H1 (cell line): Measurements from ENCODE around the gene LRRC46. TPM values are rescaled to one million over a fixed set of nuclear protein-coding genes. Genes with fewer than 3 reads are reported as not detected.
A peak's percentile ranks its signal among the peaks of the same experiment; 100 is the strongest.

Experiments used
- CTCF ChIA-PET: fragments of 300-600 bp; sonication (Branson Sonifier 250); formaldehyde crosslinking; loops from one replicate; lab custom pipeline; 2021; ENCODE audit not compliant: partially characterized antibody; lab: Charles Lee
- POLR2A ChIA-PET: fragments of 300-600 bp; sonication (Branson Sonifier 250); formaldehyde crosslinking; loops from one replicate; lab custom pipeline; 2021; ENCODE audit warnings: inconsistent platforms; ENCODE audit not compliant: partially characterized antibody; lab: Charles Lee
- DNase-seq, 2 experiments: peaks; one replicate each; pipeline versions ENCODE4 v3.0.0 to v3.0.0-alpha.2; 2010 to 2022; ENCODE audit warnings: low spot score in 2 of 2, low read depth in 1 of 2, mixed read lengths in 1 of 2
- FAIRE-seq: peaks from 2 replicates; lab custom pipeline; 2011; peaks lifted over from hg19 to GRCh38; lab: Jason Lieb, UNC
- H2AFZ ChIP-seq: 2 replicates; pipeline ENCODE4 v1.8.1; 2012; ENCODE audit warnings: low read length, inconsistent platforms
- H2AK5ac ChIP-seq: 2 replicates; pipeline ENCODE4 v1.6.1; 2013; ENCODE audit warnings: low read depth, low read length
- H2BK120ac ChIP-seq: replicated peaks from 2 replicates; pipeline ENCODE3; 2013; ENCODE audit warnings: low read depth, low read length, inconsistent platforms
- H2BK12ac ChIP-seq: 2 replicates; pipeline ENCODE4 v1.6.1; 2013; ENCODE audit warnings: low read depth, low read length
- H2BK15ac ChIP-seq: 2 replicates; pipeline ENCODE4 v1.6.1; 2013; ENCODE audit warnings: low read length
- H2BK20ac ChIP-seq: 2 replicates; pipeline ENCODE4 v1.6.1; 2013; ENCODE audit warnings: low read length
- H2BK5ac ChIP-seq: 2 replicates; pipeline ENCODE4 v1.6.1; 2013; ENCODE audit warnings: low read depth, low read length
- H3K14ac ChIP-seq: 2 replicates; pipeline ENCODE4 v1.6.1; 2013; ENCODE audit warnings: inconsistent platforms; ENCODE audit not compliant: insufficient read length
- H3K18ac ChIP-seq: 2 replicates; pipeline ENCODE4 v1.6.1; 2013; ENCODE audit warnings: low read length; ENCODE audit errors: extremely low read depth
- H3K23ac ChIP-seq: 2 replicates; pipeline ENCODE4 v1.6.1; 2013; ENCODE audit warnings: inconsistent platforms; ENCODE audit not compliant: insufficient read length
- H3K23me2 ChIP-seq: 2 replicates; pipeline ENCODE4 v1.6.1; 2013; ENCODE audit warnings: low read depth, low read length
- H3K27ac ChIP-seq: 2 replicates; pipeline ENCODE4 v1.6.1; 2011; ENCODE audit warnings: low read depth, low read length, inconsistent platforms
- H3K27me3 ChIP-seq, 4 experiments: replicated peaks in 1 of 4; 1 replicate in 1 of 4; 2 replicates in 3 of 4; pipeline versions ENCODE4 v1.6.1 to v1.8.1; 2011 to 2013; ENCODE audit warnings: low read length in 3 of 4, mild to moderate bottlenecking in 3 of 4, inconsistent platforms in 2 of 4, mixed read lengths in 2 of 4, moderate library complexity in 1 of 4; ENCODE audit not compliant: control insufficient read depth in 3 of 4, insufficient read depth in 3 of 4; ENCODE audit errors: extremely low read depth in 1 of 4
- H3K36me3 ChIP-seq, 4 experiments: 2 replicates each; pipeline versions ENCODE4 v1.6.1 to v1.8.1; 2011 to 2013; ENCODE audit warnings: mild to moderate bottlenecking in 4 of 4, low read length in 3 of 4, moderate library complexity in 2 of 4, control low read depth in 1 of 4, inconsistent platforms in 1 of 4; ENCODE audit not compliant: insufficient read depth in 4 of 4, control insufficient read depth in 2 of 4
- H3K4ac ChIP-seq: replicated peaks from 2 replicates; pipeline ENCODE3; 2013; ENCODE audit warnings: low read length, low read depth, mixed read lengths, inconsistent platforms; ENCODE audit not compliant: insufficient read length
- H3K4me1 ChIP-seq, 4 experiments: replicated peaks in 1 of 4; 1 replicate in 1 of 4; 2 replicates in 3 of 4; pipeline versions ENCODE4 v1.6.1 to v1.8.1; 2011 to 2013; ENCODE audit warnings: low read length in 3 of 4, inconsistent platforms in 2 of 4, mixed read lengths in 1 of 4; ENCODE audit not compliant: insufficient read depth in 4 of 4, control insufficient read depth in 3 of 4
- H3K4me2 ChIP-seq, 2 experiments: 2 replicates each; pipeline versions ENCODE4 v1.6.1 to v1.8.1; 2011 to 2013; ENCODE audit warnings: low read depth in 2 of 2, low read length in 2 of 2, control low read depth in 1 of 2, inconsistent platforms in 1 of 2, mild to moderate bottlenecking in 1 of 2; ENCODE audit not compliant: insufficient read depth in 1 of 2
- H3K4me3 ChIP-seq, 4 experiments: fragments of 200-600, 300-600 bp in 1 of 4; sonication (generic), shearing (Covaris generic), sonication (Bioruptor Twin) in 1 of 4; 2 replicates each; pipeline versions ENCODE4 v1.5.1 to v1.8.1; 2011 to 2016; ENCODE audit warnings: low read length in 4 of 4, low read depth in 3 of 4, control low read depth in 2 of 4, inconsistent platforms in 2 of 4, mild to moderate bottlenecking in 2 of 4, mixed read lengths in 1 of 4, moderate library complexity in 1 of 4; ENCODE audit not compliant: insufficient read depth in 2 of 4; ENCODE audit errors: extremely low read depth in 1 of 4
- H3K56ac ChIP-seq: replicated peaks from 2 replicates; pipeline ENCODE3; 2013; ENCODE audit warnings: low read depth, mild to moderate bottlenecking, mixed read lengths, low read length, inconsistent platforms; ENCODE audit not compliant: insufficient read length
- H3K79me1 ChIP-seq: 2 replicates; pipeline ENCODE4 v1.6.1; 2013; ENCODE audit warnings: low read depth, low read length, control low read depth
- H3K79me2 ChIP-seq, 2 experiments: 2 replicates each; pipeline versions ENCODE4 v1.6.1 to v1.8.1; 2012 to 2013; ENCODE audit warnings: low read length in 2 of 2, mild to moderate bottlenecking in 2 of 2, inconsistent platforms in 1 of 2; ENCODE audit not compliant: insufficient read depth in 2 of 2, control insufficient read depth in 1 of 2
- H3K9ac ChIP-seq, 4 experiments: replicated peaks in 1 of 4; 1 replicate in 1 of 4; 2 replicates in 3 of 4; pipeline versions ENCODE4 v1.6.1 to v1.8.1; 2011 to 2013; ENCODE audit warnings: low read depth in 3 of 4, low read length in 3 of 4, control low read depth in 2 of 4, mild to moderate bottlenecking in 2 of 4, moderate library complexity in 2 of 4, inconsistent platforms in 1 of 4; ENCODE audit errors: extremely low read depth in 1 of 4
- H3K9me3 ChIP-seq, 2 experiments: 2 replicates each; pipeline versions ENCODE4 v1.6.1 to v1.8.1; 2012 to 2013; ENCODE audit warnings: mild to moderate bottlenecking in 2 of 2, moderate library complexity in 2 of 2, control low read depth in 1 of 2, inconsistent platforms in 1 of 2, low read depth in 1 of 2, low read length in 1 of 2, mixed read lengths in 1 of 2; ENCODE audit not compliant: insufficient read depth in 2 of 2
- H4K20me1 ChIP-seq, 2 experiments: replicated peaks in 1 of 2; 2 replicates each; pipeline versions ENCODE3 to v1.8.1; 2011 to 2013; ENCODE audit warnings: inconsistent platforms in 2 of 2, low read length in 2 of 2, mild to moderate bottlenecking in 1 of 2; ENCODE audit not compliant: insufficient read depth in 2 of 2, control insufficient read depth in 1 of 2
- H4K5ac ChIP-seq: 2 replicates; pipeline ENCODE4 v1.6.1; 2013; ENCODE audit warnings: low read length, low read depth, mixed read lengths, inconsistent platforms; ENCODE audit not compliant: insufficient read length
- H4K8ac ChIP-seq: 2 replicates; pipeline ENCODE4 v1.8.0; 2013; ENCODE audit warnings: mild to moderate bottlenecking, moderate library complexity, low read length, inconsistent platforms; ENCODE audit not compliant: insufficient read depth; ENCODE audit errors: extremely low read depth
- H4K91ac ChIP-seq: replicated peaks from 2 replicates; pipeline ENCODE3; 2013; ENCODE audit warnings: low read length, mixed read lengths, inconsistent platforms; ENCODE audit not compliant: insufficient read length
- CBX8 ChIP-seq: fragments of 300-800, 300-1000 bp; sonication (generic); IDR thresholded peaks from 2 replicates; pipeline ENCODE4 v1.7.1; 2016; ENCODE audit warnings: low read depth, low read length, borderline replicate concordance
- HDAC2 ChIP-seq, 2 experiments: fragments of 300-600 bp in 1 of 2; sonication (generic) in 1 of 2; IDR thresholded peaks; 2 replicates each; pipeline ENCODE4 v1.6.1; 2011 to 2012; ENCODE audit warnings: low read depth in 2 of 2, low read length in 2 of 2, mild to moderate bottlenecking in 2 of 2, moderate library complexity in 2 of 2, borderline replicate concordance in 1 of 2, inconsistent platforms in 1 of 2
- SP1 ChIP-seq: IDR thresholded peaks from 2 replicates; pipeline ENCODE4 v1.6.1; 2011; ENCODE audit warnings: low read depth, low read length
- SRF ChIP-seq: IDR thresholded peaks from 2 replicates; pipeline ENCODE4 v1.6.1; 2011; ENCODE audit warnings: mild to moderate bottlenecking, low read depth, low read length, moderate library complexity
- ZNF274 ChIP-seq: IDR thresholded peaks from 2 replicates; pipeline ENCODE4 v1.7.0; 2012; ENCODE audit warnings: low read length, borderline replicate concordance; ENCODE audit errors: extremely low read depth
- WGBS, 2 experiments: shearing (Covaris generic) in 1 of 2; methylation state at CpG; one replicate each; pipeline versions ENCODE4 v1.1.6 to v1.1.7; 2013 to 2015; ENCODE audit warnings: low lambda C conversion rate in 2 of 2, mixed read lengths in 2 of 2, inconsistent platforms in 1 of 2, low coverage in 1 of 2, missing lambda C conversion rate in 1 of 2; ENCODE audit not compliant: insufficient replicate concordance in 2 of 2, insufficient coverage in 1 of 2, insufficient read length in 1 of 2; ENCODE audit errors: extremely low coverage in 1 of 2, missing lambda C conversion rate in 1 of 2; 5-methylcytosine and 5-hydroxymethylcytosine counted together
- polyA plus RNA-seq, 7 experiments: library from polyadenylated mRNA; depleted of rRNA in 3 of 7; stranded (reverse) in 5 of 7; unstranded in 2 of 7; fragments of >200 nt in 5 of 7; fragments of 200-250 nt in 2 of 7; gene quantifications; 1 replicate in 5 of 7; 2 replicates in 1 of 7; 4 replicates in 1 of 7; pipeline versions ENCODE4 v1.2.1 to v1.2.3, GENCODE V29; 2011 to 2013; ENCODE audit warnings: missing spikeins in 2 of 7, mixed read lengths in 2 of 7
- total RNA-seq: library from RNA; stranded (reverse); fragmentation: NEBNext Ultra II Directional; extraction: Animal tissue kit (Norgen Biotek cat#: 25700); gene quantifications from 2 replicates; pipeline ENCODE4 v1.2.1, GENCODE V29; 2021
- TF ChIP-seq, protein P1 (sequence below): IDR thresholded peaks from 2 replicates; pipeline ENCODE4 v1.6.1; 2012; ENCODE audit warnings: inconsistent platforms

LRRC46 gene
- total and polyA plus RNA-seq, 2 of the 8 experiments (the other 6 are each of a cell fraction or from before 2014, with no cell fraction given) = 0.18 TPM; not detected in 1

DNA sequence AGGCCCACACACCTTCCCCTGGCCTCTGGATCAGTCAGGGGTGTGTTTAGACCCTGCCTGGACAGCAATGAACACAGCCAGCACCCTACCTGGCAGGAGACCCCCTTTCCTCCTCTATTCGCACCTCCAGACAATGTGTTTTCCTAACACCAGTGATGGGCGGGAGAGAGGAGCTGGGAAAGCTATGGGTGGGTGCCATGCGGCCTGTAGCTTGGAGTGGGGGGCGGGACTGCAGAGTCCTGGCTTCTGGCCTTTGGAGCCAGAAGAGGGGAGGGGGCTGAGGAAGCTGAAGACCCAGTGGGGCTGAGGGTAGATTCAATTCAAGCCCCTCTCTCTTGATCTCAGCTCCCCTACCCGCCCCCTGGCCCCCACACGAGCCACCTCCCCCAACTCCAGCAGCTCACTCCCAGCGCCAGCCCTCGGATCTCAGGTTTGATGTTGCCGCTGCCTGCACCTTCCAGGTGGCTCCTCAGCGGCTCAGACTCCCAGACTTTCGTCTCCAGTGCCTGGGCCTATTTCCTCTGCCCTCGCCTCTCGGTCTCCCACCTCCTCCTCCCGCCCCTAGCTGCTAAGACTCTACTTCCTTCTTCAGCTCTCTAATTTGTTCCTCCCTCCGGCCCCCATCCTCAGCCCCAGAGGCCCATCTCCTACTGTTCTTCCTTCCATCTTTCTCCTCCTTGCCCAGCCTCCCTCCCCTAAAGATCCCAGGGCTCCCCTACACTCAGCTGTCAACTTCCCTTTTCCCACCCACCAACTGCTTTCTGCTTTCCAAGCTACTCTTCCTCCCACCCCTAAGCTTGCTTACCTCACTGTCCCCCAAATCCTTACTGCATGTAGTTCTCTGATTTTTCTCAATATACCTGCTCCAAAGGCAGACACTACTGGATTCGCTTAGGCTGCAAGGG, 26.3 kb downstream of the LRRC46 start:
- H3K27me3 ChIP-seq = peaks cover 13 to 41% (median 34%) of the 10 kb centered on the region in 4 experiments
- peak overlapping the region; percentile 68 for H4K91ac ChIP-seq
- no peak overlapping the region for H2AK5ac ChIP-seq
- no peaks in the 10 kb centered on the region for H3K79me2 ChIP-seq
- no peak overlapping the region for H2BK5ac ChIP-seq
- peak overlapping the region; percentile 60 for H3K18ac ChIP-seq
- peak overlapping the region; percentile 46; the same call in 1 of the 2 replicates for H2AFZ ChIP-seq
- no peak overlapping the region for H3K56ac ChIP-seq
- H2BK20ac ChIP-seq = peak overlapping the region; percentile 61; the same call in 1 of the 2 replicates
- peak overlapping the region; percentile 77 for H2BK120ac ChIP-seq
- no peak for DNase-seq
- H3K4me3 ChIP-seq = no peak overlapping the region
- H3K23me2 ChIP-seq = no peaks in the 10 kb centered on the region
- POLR2A ChIA-PET = interaction anchor here (0.8 to 1.9 kb wide), 4 partner anchors 11 to 113 kb away, joined by 3 to 7 read pairs (median 3); partner anchors contain the start of genes CDK5RAP3 and SP2
- H4K5ac ChIP-seq = no peak overlapping the region
- peak overlapping the region; percentile 26; the same call in 1 of the 2 replicates for H4K8ac ChIP-seq
- H3K4ac ChIP-seq = no peak overlapping the region
- H3K14ac ChIP-seq = no peak overlapping the region
- no peaks in the 10 kb centered on the region for H3K36me3 ChIP-seq
- H3K79me1 ChIP-seq = no peaks in the 10 kb centered on the region
- no peak overlapping the region; the same call in 1 of the 2 replicates for H2BK15ac ChIP-seq
- no peak overlapping the region for H3K9ac ChIP-seq
- H3K4me2 ChIP-seq = no peak overlapping the region
- WGBS, 2 experiments = 60% methylated on average over 11 of the region's 16 CpGs; no CpG with 5 or more reads in 1 of the 2 experiments
- H4K20me1 ChIP-seq = no peaks in the 10 kb centered on the region
- peak overlapping the region; percentile 68; the same call in 1 of the 2 replicates for H2BK12ac ChIP-seq
- H3K23ac ChIP-seq = no peak overlapping the region
- CTCF ChIA-PET = interaction anchor here (0.9 to 33.0 kb wide), 5 partner anchors 14 to 405 kb away, joined by 3 to 1206 read pairs (median 257); partner anchors contain the start of genes SCRN2, SP2 and SP6
- no peaks in the 10 kb centered on the region for H3K9me3 ChIP-seq
- peaks cover 0 to 5% (median 0%) of the 10 kb centered on the region in 4 experiments; a peak in 4 of 7 replicates for H3K4me1 ChIP-seq
- FAIRE-seq = no peak
- no peak overlapping the region for H3K27ac ChIP-seq
- TF ChIP-seq SRF (no peak), HDAC2 (IDR thresholded peaks at IDR 0.05; ENCODE audit: borderline replicate concordance in 1 of 2, low read depth in 2 of 2, low read length in 2 of 2) (no peak), CBX8 (no peak), SP1 (no peak), ZNF274 (no peak)
- TF ChIP-seq, protein P1, sequence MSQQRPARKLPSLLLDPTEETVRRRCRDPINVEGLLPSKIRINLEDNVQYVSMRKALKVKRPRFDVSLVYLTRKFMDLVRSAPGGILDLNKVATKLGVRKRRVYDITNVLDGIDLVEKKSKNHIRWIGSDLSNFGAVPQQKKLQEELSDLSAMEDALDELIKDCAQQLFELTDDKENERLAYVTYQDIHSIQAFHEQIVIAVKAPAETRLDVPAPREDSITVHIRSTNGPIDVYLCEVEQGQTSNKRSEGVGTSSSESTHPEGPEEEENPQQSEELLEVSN = peak; percentile 73
